HepG2 (cell line): ENCODE results near the gene ATP13A2. TPM values are rescaled to one million over a fixed set of nuclear protein-coding genes. Genes with fewer than 3 reads are reported as not detected.

Source experiments
- ATAC-seq: fragments of 200-7000 bp; cut with Tn5 transposase; 3 replicates; pipeline ENCODE4 v1.9.1; 2020; ENCODE audit warnings: mild to moderate bottlenecking, moderate library complexity
- BruUV-seq: library from RNA; stranded (reverse); fragments of 400-500 nt; replicated peaks from 2 replicates; lab custom pipeline; 2021; lab: Mats Ljungman, UMichigan
- CTCF ChIA-PET: fragments of 300-600 bp; formaldehyde crosslinking; extraction: SDS; loops from one replicate; lab custom pipeline; 2021; ENCODE audit warnings: low total read pairs, inconsistent platforms, low intra/inter-chr PET ratio; lab: Yijun Ruan, JAX
- POLR2A ChIA-PET: fragments of 350-600 bp; sonication (Branson Sonifier 250); formaldehyde crosslinking; loops from one replicate; lab custom pipeline; 2020; ENCODE audit warnings: antibody characterized with exemption, inconsistent platforms; lab: Yijun Ruan, JAX
- DNase-seq: peaks from one replicate; pipeline ENCODE4 v3.0.0-alpha.2; 2015; ENCODE audit warnings: low spot score
- FAIRE-seq: peaks from 3 replicates; lab custom pipeline; 2011; peaks lifted over from hg19 to GRCh38; lab: Jason Lieb, UNC
- H2AFZ ChIP-seq: one replicate; pipeline ENCODE4 v1.6.1; 2011; ENCODE audit warnings: low read length, inconsistent platforms
- H3K27ac ChIP-seq: fragments of 300-600 bp; 3 replicates; pipeline ENCODE4 v1.8.0; 2011; ENCODE audit warnings: mixed run types, mild to moderate bottlenecking, mixed read lengths, low read length, inconsistent platforms; ENCODE audit not compliant: insufficient read depth; ENCODE audit errors: extremely low read length
- H3K27me3 ChIP-seq, 2 experiments: fragments of 200-600 bp in 1 of 2; 2 replicates in 1 of 2; 3 replicates in 1 of 2; pipeline versions ENCODE4 v1.6.0 to v1.8.0; 2011; ENCODE audit warnings: low read length in 2 of 2, mild to moderate bottlenecking in 2 of 2, moderate library complexity in 2 of 2, inconsistent platforms in 1 of 2; ENCODE audit not compliant: insufficient read depth in 2 of 2, control insufficient read depth in 1 of 2
- H3K36me3 ChIP-seq, 2 experiments: fragments of 200-600 bp in 1 of 2; replicated peaks in 1 of 2; 2 replicates in 1 of 2; 3 replicates in 1 of 2; pipeline versions ENCODE4 v1.5.1 to v1.8.0; 2011; ENCODE audit warnings: low read length in 2 of 2, inconsistent platforms in 1 of 2; ENCODE audit not compliant: insufficient read depth in 2 of 2, control insufficient read depth in 1 of 2
- H3K4me1 ChIP-seq: 2 replicates; pipeline ENCODE4 v1.5.1; 2012; ENCODE audit warnings: low read length, inconsistent platforms; ENCODE audit not compliant: insufficient read depth
- H3K4me2 ChIP-seq: 2 replicates; pipeline ENCODE4 v1.6.0; 2011; ENCODE audit warnings: low read depth, low read length, inconsistent platforms
- H3K4me3 ChIP-seq, 3 experiments: fragments of 200-600 bp in 1 of 3; sonication (generic), shearing (Covaris generic) in 1 of 3; replicated peaks in 1 of 3; 2 replicates each; pipeline ENCODE4 v1.5.1; 2011 to 2016; ENCODE audit warnings: low read length in 3 of 3, inconsistent platforms in 2 of 3, low read depth in 2 of 3, mild to moderate bottlenecking in 2 of 3, control low read depth in 1 of 3, mixed read lengths in 1 of 3; ENCODE audit not compliant: insufficient read depth in 1 of 3
- H3K79me2 ChIP-seq: one replicate; pipeline ENCODE4 v1.6.1; 2011; ENCODE audit warnings: low read length, inconsistent platforms; ENCODE audit not compliant: insufficient read depth
- H3K9ac ChIP-seq: 2 replicates; pipeline ENCODE4 v1.6.0; 2011; ENCODE audit warnings: mild to moderate bottlenecking, low read depth, low read length, inconsistent platforms; ENCODE audit not compliant: insufficient read depth
- H3K9me3 ChIP-seq: 2 replicates; pipeline ENCODE4 v1.5.1; 2012; ENCODE audit warnings: mild to moderate bottlenecking, low read length
- H4K20me1 ChIP-seq: 2 replicates; pipeline ENCODE4 v1.6.0; 2011; ENCODE audit warnings: inconsistent platforms, mild to moderate bottlenecking, low read length, moderate library complexity; ENCODE audit not compliant: insufficient read depth
- CC2D1A ChIP-seq: sonication (generic); formaldehyde crosslinking; IDR thresholded peaks from 2 replicates; pipeline ENCODE4 v1.8.1; 2023; ENCODE audit warnings: mild to moderate bottlenecking, missing genetic modification reagents
- HNF1B ChIP-seq: sonication (generic); formaldehyde crosslinking; IDR thresholded peaks from 2 replicates; pipeline ENCODE4 v1.5.1; 2020; ENCODE audit warnings: mild to moderate bottlenecking, moderate library complexity, missing genetic modification reagents
- KDM5A ChIP-seq: fragments of 200-600 bp; sonication (generic); IDR thresholded peaks from 2 replicates; pipeline ENCODE4 v1.7.0; 2018; ENCODE audit warnings: antibody characterized with exemption, mild to moderate bottlenecking, low read length, borderline replicate concordance
- NFATC3 ChIP-seq: sonication (generic); formaldehyde crosslinking; IDR thresholded peaks from 2 replicates; pipeline ENCODE4 v1.5.1; 2020; ENCODE audit warnings: mild to moderate bottlenecking, missing genetic modification reagents
- PCBP1 ChIP-seq: fragments of 200-400 bp; formaldehyde crosslinking; IDR thresholded peaks from 2 replicates; pipeline ENCODE4 v1.6.1; 2017; ENCODE audit warnings: mild to moderate bottlenecking, low read depth, low read length, borderline replicate concordance
- TFDP1 ChIP-seq: IDR thresholded peaks from 2 replicates; pipeline ENCODE4 v1.6.1; 2016; ENCODE audit warnings: missing compliant biosample characterization, missing genetic modification reagents, borderline replicate concordance
- TFDP2 ChIP-seq: sonication (generic); formaldehyde crosslinking; IDR thresholded peaks from 2 replicates; pipeline ENCODE4 v1.4.0; 2020; ENCODE audit warnings: missing genetic modification reagents
- UBTF ChIP-seq: sonication (generic); formaldehyde crosslinking; IDR thresholded peaks from 2 replicates; pipeline ENCODE4 v1.4.0; 2020; ENCODE audit warnings: mild to moderate bottlenecking, missing genetic modification reagents
- ZFP36L1 ChIP-seq: sonication (generic); formaldehyde crosslinking; IDR thresholded peaks from 2 replicates; pipeline ENCODE4 v1.8.0; 2022; ENCODE audit warnings: mild to moderate bottlenecking, missing genetic modification reagents, moderate library complexity
- ZHX1 ChIP-seq: sonication (generic); formaldehyde crosslinking; IDR thresholded peaks from 2 replicates; pipeline ENCODE4 v1.8.1; 2022; ENCODE audit warnings: low read depth, mild to moderate bottlenecking, missing genetic modification reagents
- ZNF614 ChIP-seq: IDR thresholded peaks from 2 replicates; pipeline ENCODE4 v1.6.1; 2018; ENCODE audit warnings: missing biosample characterization, missing genetic modification reagents, inconsistent platforms, borderline replicate concordance
- ZNF75D ChIP-seq: sonication (generic); formaldehyde crosslinking; IDR thresholded peaks from 2 replicates; pipeline ENCODE4 v1.8.1; 2023; ENCODE audit warnings: missing genetic modification reagents, mild to moderate bottlenecking, borderline replicate concordance
- ZNF766 ChIP-seq: sonication (generic); formaldehyde crosslinking; IDR thresholded peaks from 2 replicates; pipeline ENCODE4 v1.5.0; 2020; ENCODE audit warnings: missing genetic modification reagents, borderline replicate concordance
- WGBS: methylation state at CpG from one replicate; pipeline ENCODE4 v1.1.6; 2017; ENCODE audit warnings: low lambda C conversion rate; 5-methylcytosine and 5-hydroxymethylcytosine counted together
- in situ Hi-C: cut with HindIII; loops from 2 replicates; pipeline ENCODE4 v1.10.0; 2017; ENCODE audit warnings: low pct_unique_long_range_greater_than_20kb; ENCODE audit not compliant: extremely low pct_ligation_motif_present
- intact Hi-C: fragments of 100-400 bp; cut with micrococcal nuclease; formaldehyde crosslinking; loops from one replicate; pipeline ENCODE4 v1.10.0; 2022; ENCODE audit not compliant: unreplicated experiment
- polyA plus RNA-seq, 8 experiments: library from polyadenylated mRNA; depleted of rRNA in 3 of 8; stranded (reverse) in 7 of 8; unstranded in 1 of 8; fragments of >200 nt; fragmentation: Illumina TruSeq in 4 of 8; extraction: Trizol in 4 of 8; gene quantifications; 2 replicates each; pipeline versions ENCODE4 v1.2.1 to v1.2.3, GENCODE V29; 2011 to 2016; ENCODE audit warnings: low read depth in 4 of 8, missing spikeins in 1 of 8, mixed read lengths in 1 of 8; ENCODE audit not compliant: insufficient read depth in 1 of 8
- total RNA-seq, 5 experiments: library from RNA; depleted of rRNA; stranded (reverse); fragments of >200 nt; fragmentation: Illumina TruSeq; extraction: Trizol; gene quantifications; 2 replicates each; pipeline ENCODE4 v1.2.3, GENCODE V29; 2016; ENCODE audit warnings: low read depth in 1 of 5

ATP13A2 gene
- total and polyA plus RNA-seq, 2 of the 13 experiments (the other 11 are each of a cell fraction or from before 2014, with no cell fraction given): 13.2 to 16.2 TPM

GRCh38 chr1:17032741-17033140 lies 21.0 kb upstream of the ATP13A2 start:
- Histone ChIP-seq H2AFZ (no peak overlapping the region), H4K20me1 (no peaks in the 10 kb centered on the region), H3K4me2 (no peak overlapping the region), H3K27ac (no peak overlapping the region), H3K79me2 (no peaks in the 10 kb centered on the region), H3K36me3 (peaks cover 10 to 57% of the 10 kb centered on the region in 2 experiments; a peak in 4 of 5 replicates), H3K9ac (no peak overlapping the region), H3K4me1 (no peaks in the 10 kb centered on the region), H3K27me3 (no peaks in the 10 kb centered on the region), H3K4me3 (no peak overlapping the region), H3K9me3 (no peaks in the 10 kb centered on the region)
- DNase-seq: no peak
- no TSS peak for BruUV-seq
- no peak for TF ChIP-seq ZNF766
- no peak for TF ChIP-seq PCBP1
- no peak for TF ChIP-seq UBTF
- no peak for TF ChIP-seq KDM5A
- TF ChIP-seq ZHX1 (CRISPR knock-in tag): no peak
- TF ChIP-seq ZNF75D (CRISPR knock-in tag): no peak
- TF ChIP-seq HNF1B (CRISPR knock-in tag): no peak
- TF ChIP-seq ZNF614 (CRISPR knock-in tag): no peak
- no peak for TF ChIP-seq ZFP36L1 (CRISPR knock-in tag)
- TF ChIP-seq CC2D1A (CRISPR knock-in tag): no peak
- no peak for TF ChIP-seq TFDP2 (CRISPR knock-in tag)
- TF ChIP-seq NFATC3 (CRISPR knock-in tag): no peak
- no peak for TF ChIP-seq TFDP1
- no peak for FAIRE-seq
- CTCF ChIA-PET: no interaction called here
- POLR2A ChIA-PET: no interaction called here
- in situ Hi-C loops (no loop called here), intact Hi-C loops (no loop called here)
- no peak for ATAC-seq
- WGBS: 98% methylated on average over 3 of the region's 3 CpGs
